ENCODE results near the gene CTAGE8. TPM values are rescaled to one million over a fixed set of nuclear protein-coding genes. Genes with fewer than 3 reads are reported as not detected.
"Not testable (repeated sequence)": the region's sequence is repeated elsewhere in the genome, so short reads cannot be mapped to it uniquely, and the experiment has no call there.

CTAGE8 gene
- total and polyA plus RNA-seq, 5 donors from 2014 or later, result 0.35 to 0.54 (median 0.46) TPM; not detected in 2

- not testable (repeated sequence) for H3K9me3 ChIP-seq (ENCODE audit: control insufficient read depth in 2 of 2, low read length in 2 of 2); H3K4me1 Mint-ChIP-seq; ATAC-seq (ENCODE audit: low read depth in 2 of 2)
Measured at GRCh38 chr7:144246967-144247366, 22.1 kb downstream of the CTAGE8 start.

GRCh38 chr7:144245372-144245771 lies 23.7 kb downstream of the CTAGE8 start:
- H3K4me1 ChIP-seq (ENCODE audit: control insufficient read depth, insufficient read depth, low read length, poor library complexity, severe bottlenecking); H3K36me3 Mint-ChIP-seq: not testable (repeated sequence)

More at GRCh38 chr7:144246967-144247366, 22.1 kb downstream of the CTAGE8 start:
- H3K27me3 Mint-ChIP-seq; H3K4me3 ChIP-seq (ENCODE audit: low read depth, low read length); H3K4me3 Mint-ChIP-seq; H3K36me3 ChIP-seq (ENCODE audit: control insufficient read depth, insufficient read depth, low read length); H3K27me3 ChIP-seq (ENCODE audit: control insufficient read depth, insufficient read depth, low read length); H3K27ac Mint-ChIP-seq; H3K36me3 Mint-ChIP-seq; H3K27ac ChIP-seq (ENCODE audit: insufficient read depth, low read length, poor library complexity, severe bottlenecking); DNase-seq; H3K9me3 Mint-ChIP-seq; H3K4me1 ChIP-seq (ENCODE audit: control insufficient read depth, insufficient read depth, low read length, poor library complexity, severe bottlenecking): not testable (repeated sequence)

GRCh38 chr7:144239365-144239764 lies 29.7 kb downstream of the CTAGE8 start, which contains the start of gene OR2A42:
Gene OR2A42, minus strand, starts transcription at chr7:144239605. Its CDS starts 6,762 bp downstream, at chr7:144232843.
- not testable (repeated sequence) for H3K9me3 Mint-ChIP-seq; H3K4me3 Mint-ChIP-seq; H3K4me1 ChIP-seq (ENCODE audit: control insufficient read depth, insufficient read depth, low read length, poor library complexity, severe bottlenecking); H3K36me3 ChIP-seq (ENCODE audit: control insufficient read depth, insufficient read depth, low read length); H3K27ac Mint-ChIP-seq; H3K9me3 ChIP-seq (ENCODE audit: control insufficient read depth in 2 of 2, low read length in 2 of 2); H3K27ac ChIP-seq (ENCODE audit: insufficient read depth, low read length, poor library complexity, severe bottlenecking); H3K36me3 Mint-ChIP-seq; H3K27me3 Mint-ChIP-seq; ATAC-seq (ENCODE audit: low read depth in 2 of 2); H3K4me3 ChIP-seq (ENCODE audit: low read depth, low read length); H3K27me3 ChIP-seq (ENCODE audit: control insufficient read depth, insufficient read depth, low read length); DNase-seq; H3K4me1 Mint-ChIP-seq

More at GRCh38 chr7:144245372-144245771, 23.7 kb downstream of the CTAGE8 start:
- not testable (repeated sequence) for H3K27ac Mint-ChIP-seq; H3K27me3 Mint-ChIP-seq; H3K4me3 Mint-ChIP-seq; H3K36me3 ChIP-seq (ENCODE audit: control insufficient read depth, insufficient read depth, low read length); H3K9me3 Mint-ChIP-seq; H3K4me1 Mint-ChIP-seq; DNase-seq; H3K4me3 ChIP-seq (ENCODE audit: low read depth, low read length); H3K27me3 ChIP-seq (ENCODE audit: control insufficient read depth, insufficient read depth, low read length); ATAC-seq (ENCODE audit: low read depth in 2 of 2); H3K9me3 ChIP-seq (ENCODE audit: control insufficient read depth in 2 of 2, low read length in 2 of 2); H3K27ac ChIP-seq (ENCODE audit: insufficient read depth, low read length, poor library complexity, severe bottlenecking)

GRCh38 chr7:144238530-144239082 lies 30.5 kb downstream of the CTAGE8 start:
- not testable (repeated sequence) for H3K4me1 Mint-ChIP-seq; H3K36me3 ChIP-seq (ENCODE audit: control insufficient read depth, insufficient read depth, low read length); H3K36me3 Mint-ChIP-seq; H3K4me3 Mint-ChIP-seq; H3K4me3 ChIP-seq (ENCODE audit: low read depth, low read length); H3K27me3 Mint-ChIP-seq; H3K4me1 ChIP-seq (ENCODE audit: control insufficient read depth, insufficient read depth, low read length, poor library complexity, severe bottlenecking); H3K27ac Mint-ChIP-seq; H3K27ac ChIP-seq (ENCODE audit: insufficient read depth, low read length, poor library complexity, severe bottlenecking); H3K27me3 ChIP-seq (ENCODE audit: control insufficient read depth, insufficient read depth, low read length); ATAC-seq (ENCODE audit: low read depth in 2 of 2); H3K9me3 ChIP-seq (ENCODE audit: control insufficient read depth in 2 of 2, low read length in 2 of 2); DNase-seq; H3K9me3 Mint-ChIP-seq

- not testable (repeated sequence) for H3K4me1 Mint-ChIP-seq; H3K9me3 ChIP-seq (ENCODE audit: control insufficient read depth in 2 of 2, low read length in 2 of 2); H3K9me3 Mint-ChIP-seq; H3K27me3 Mint-ChIP-seq; ATAC-seq (ENCODE audit: low read depth in 2 of 2); H3K4me3 Mint-ChIP-seq; H3K4me1 ChIP-seq (ENCODE audit: control insufficient read depth, insufficient read depth, low read length, poor library complexity, severe bottlenecking); H3K27ac Mint-ChIP-seq; H3K36me3 ChIP-seq (ENCODE audit: control insufficient read depth, insufficient read depth, low read length); H3K27me3 ChIP-seq (ENCODE audit: control insufficient read depth, insufficient read depth, low read length); H3K4me3 ChIP-seq (ENCODE audit: low read depth, low read length); H3K27ac ChIP-seq (ENCODE audit: insufficient read depth, low read length, poor library complexity, severe bottlenecking); DNase-seq; H3K36me3 Mint-ChIP-seq
Measured at GRCh38 chr7:144233039-144233438, 36.0 kb downstream of the CTAGE8 start.

GRCh38 chr7:144231027-144231426 lies 38.1 kb downstream of the CTAGE8 start:
- H3K27ac Mint-ChIP-seq; H3K27me3 Mint-ChIP-seq; H3K9me3 ChIP-seq (ENCODE audit: control insufficient read depth in 2 of 2, low read length in 2 of 2); DNase-seq; H3K36me3 Mint-ChIP-seq; H3K9me3 Mint-ChIP-seq; H3K4me1 Mint-ChIP-seq; H3K27me3 ChIP-seq (ENCODE audit: control insufficient read depth, insufficient read depth, low read length); ATAC-seq (ENCODE audit: low read depth in 2 of 2); H3K4me1 ChIP-seq (ENCODE audit: control insufficient read depth, insufficient read depth, low read length, poor library complexity, severe bottlenecking); H3K36me3 ChIP-seq (ENCODE audit: control insufficient read depth, insufficient read depth, low read length); H3K4me3 ChIP-seq (ENCODE audit: low read depth, low read length); H3K27ac ChIP-seq (ENCODE audit: insufficient read depth, low read length, poor library complexity, severe bottlenecking); H3K4me3 Mint-ChIP-seq: not testable (repeated sequence)

GRCh38 chr7:144228810-144229209 lies 40.3 kb downstream of the CTAGE8 start:
- H3K36me3 Mint-ChIP-seq; H3K27me3 Mint-ChIP-seq; H3K36me3 ChIP-seq (ENCODE audit: control insufficient read depth, insufficient read depth, low read length); H3K9me3 Mint-ChIP-seq; DNase-seq; H3K27ac ChIP-seq (ENCODE audit: insufficient read depth, low read length, poor library complexity, severe bottlenecking); H3K4me1 Mint-ChIP-seq; H3K27ac Mint-ChIP-seq; H3K27me3 ChIP-seq (ENCODE audit: control insufficient read depth, insufficient read depth, low read length); H3K9me3 ChIP-seq (ENCODE audit: control insufficient read depth in 2 of 2, low read length in 2 of 2); H3K4me3 ChIP-seq (ENCODE audit: low read depth, low read length); H3K4me1 ChIP-seq (ENCODE audit: control insufficient read depth, insufficient read depth, low read length, poor library complexity, severe bottlenecking); H3K4me3 Mint-ChIP-seq; ATAC-seq (ENCODE audit: low read depth in 2 of 2): not testable (repeated sequence)

- H3K4me3 Mint-ChIP-seq; H3K4me1 Mint-ChIP-seq; H3K27me3 Mint-ChIP-seq; H3K9me3 ChIP-seq (ENCODE audit: control insufficient read depth in 2 of 2, low read length in 2 of 2); H3K27ac ChIP-seq (ENCODE audit: insufficient read depth, low read length, poor library complexity, severe bottlenecking); H3K36me3 Mint-ChIP-seq; H3K27me3 ChIP-seq (ENCODE audit: control insufficient read depth, insufficient read depth, low read length); H3K4me3 ChIP-seq (ENCODE audit: low read depth, low read length); ATAC-seq (ENCODE audit: low read depth in 2 of 2); H3K9me3 Mint-ChIP-seq; H3K27ac Mint-ChIP-seq; H3K36me3 ChIP-seq (ENCODE audit: control insufficient read depth, insufficient read depth, low read length); H3K4me1 ChIP-seq (ENCODE audit: control insufficient read depth, insufficient read depth, low read length, poor library complexity, severe bottlenecking); DNase-seq: not testable (repeated sequence)
Measured at GRCh38 chr7:144226866-144227265, 42.2 kb downstream of the CTAGE8 start.
